GM12892 (cell line): ENCODE measurements around the gene KAZN.

Experiments used
- POLR2A ChIP-seq: IDR thresholded peaks from 2 replicates; pipeline ENCODE4 v1.6.1; 2011; ENCODE audit warnings: low read depth, low read length, control low read depth
- POLR2AphosphoS5 ChIP-seq: IDR thresholded peaks from 2 replicates; pipeline ENCODE4 v1.6.1; 2011; ENCODE audit warnings: low read depth, low read length, control low read depth
- TAF1 ChIP-seq: IDR thresholded peaks from 2 replicates; pipeline ENCODE4 v1.6.1; 2011; ENCODE audit warnings: low read depth, mild to moderate bottlenecking, control low read depth, low read length, borderline replicate concordance

DNA sequence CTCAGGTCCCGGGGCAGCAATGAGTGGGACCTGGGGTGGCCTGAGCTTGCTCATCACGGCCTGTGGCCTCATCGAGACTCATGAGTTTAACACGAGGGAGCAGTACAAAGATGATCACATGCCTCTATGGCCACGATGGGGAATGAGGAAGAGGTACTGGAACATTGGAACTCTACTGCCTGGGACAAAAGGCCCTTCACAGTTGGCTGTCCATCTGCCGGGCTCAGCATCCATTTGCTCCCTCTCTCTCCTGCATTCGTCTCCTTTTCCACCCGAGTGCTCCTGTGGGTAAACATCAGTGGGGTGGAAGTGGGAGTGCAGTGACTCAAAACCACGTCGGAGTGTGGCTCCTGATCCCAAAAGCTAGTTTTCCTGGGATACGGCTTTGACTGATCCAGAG, 124.9 kb downstream of the KAZN start:
- no peak for TF ChIP-seq POLR2AphosphoS5
- TF ChIP-seq POLR2A: no peak
- no peak for TF ChIP-seq TAF1
